HCT116 (cell line): ENCODE data around the gene XPNPEP1. TPM values are rescaled to one million over a fixed set of nuclear protein-coding genes. Genes with fewer than 3 reads are reported as not detected.

Experiments
- ATAC-seq: fragments of 200-7000 bp; cut with Tn5 transposase; 2 replicates; pipeline ENCODE4 v1.9.1; 2020; ENCODE audit warnings: mild to moderate bottlenecking, moderate library complexity
- BruUV-seq: library from RNA; stranded (reverse); fragments of 400-500 nt; replicated peaks from 2 replicates; lab custom pipeline; 2021; lab: Mats Ljungman, UMichigan
- CTCF ChIA-PET: fragments of 300-600 bp; sonication (Branson Sonifier 250); formaldehyde crosslinking; loops from one replicate; lab custom pipeline; 2021; ENCODE audit warnings: antibody characterized with exemption; lab: Charles Lee
- POLR2A ChIA-PET: fragments of 300-600, 350-600 bp; sonication (Branson Sonifier 250); formaldehyde crosslinking; loops from one replicate; lab custom pipeline; 2021; ENCODE audit warnings: antibody characterized with exemption; lab: Charles Lee
- RAD21 ChIA-PET, 2 experiments: fragments of 300-600 bp; sonication (Branson Sonifier 250); formaldehyde crosslinking; loops; one replicate each; lab custom pipeline; 2023; ENCODE audit warnings: low total read pairs in 2 of 2; ENCODE audit not compliant: uncharacterized antibody in 2 of 2, unreplicated experiment in 2 of 2, low non-redundant PET in 1 of 2; lab: Charles Lee
- DNase-seq: peaks from one replicate; pipeline ENCODE4 v3.0.0-alpha.2; 2010; ENCODE audit warnings: low read depth, low spot score
- H2AFZ ChIP-seq: fragments of 200-600 bp; shearing (Covaris generic), sonication (generic); 2 replicates; pipeline ENCODE4 v1.6.1; 2017; ENCODE audit warnings: low read depth, mixed run types, mixed read lengths, antibody characterized with exemption, low read length; ENCODE audit not compliant: poor library complexity, severe bottlenecking
- H3K27ac ChIP-seq: 2 replicates; pipeline ENCODE4 v1.5.1; 2012; ENCODE audit warnings: low read depth, low read length
- H3K27me3 ChIP-seq: fragments of 200-600 bp; sonication (generic); 2 replicates; pipeline ENCODE4 v1.6.1; 2016; ENCODE audit warnings: mixed run types, low read length, mixed read lengths; ENCODE audit not compliant: insufficient read depth
- H3K36me3 ChIP-seq, 2 experiments: fragments of 200-500 bp in 1 of 2; fragments of 200-600 bp in 1 of 2; sonication (Bioruptor generic) in 1 of 2; sonication (generic) in 1 of 2; 2 replicates each; pipeline versions ENCODE4 v1.5.1 to v1.6.1; 2014 to 2016; ENCODE audit warnings: low read length in 2 of 2, inconsistent platforms in 1 of 2, mixed read lengths in 1 of 2, mixed run types in 1 of 2; ENCODE audit not compliant: insufficient read depth in 2 of 2, control insufficient read depth in 1 of 2
- H3K4me1 ChIP-seq, 2 experiments: fragments of 200-600 bp in 1 of 2; sonication (generic) in 1 of 2; 2 replicates each; pipeline versions ENCODE4 v1.5.1 to v1.6.1; 2012 to 2017; ENCODE audit warnings: low read length in 2 of 2, inconsistent platforms in 1 of 2, mild to moderate bottlenecking in 1 of 2, mixed read lengths in 1 of 2, mixed run types in 1 of 2, moderate library complexity in 1 of 2; ENCODE audit not compliant: insufficient read depth in 2 of 2, control insufficient read depth in 1 of 2
- H3K4me2 ChIP-seq: fragments of 200-600 bp; sonication (generic); 2 replicates; pipeline ENCODE4 v1.6.1; 2017; ENCODE audit warnings: mixed run types, low read length, mixed read lengths
- H3K4me3 ChIP-seq, 2 experiments: fragments of 200-600 bp in 1 of 2; sonication (generic) in 1 of 2; replicated peaks in 1 of 2; 2 replicates each; pipeline ENCODE4 v1.5.1; 2011 to 2016; ENCODE audit warnings: low read length in 2 of 2, control low read depth in 1 of 2, low read depth in 1 of 2, mild to moderate bottlenecking in 1 of 2, mixed read lengths in 1 of 2, mixed run types in 1 of 2
- H3K79me2 ChIP-seq: fragments of 200-600 bp; sonication (generic); 2 replicates; pipeline ENCODE4 v1.6.1; 2017; ENCODE audit warnings: mild to moderate bottlenecking, mixed run types, low read length, moderate library complexity, mixed read lengths; ENCODE audit not compliant: insufficient read depth
- H3K9ac ChIP-seq: fragments of 200-600 bp; sonication (generic); 2 replicates; pipeline ENCODE4 v1.6.1; 2016; ENCODE audit warnings: low read length, mixed read lengths
- H3K9me2 ChIP-seq: fragments of 200-600 bp; sonication (generic), shearing (Covaris generic); 2 replicates; pipeline ENCODE4 v1.6.1; 2017; ENCODE audit warnings: mixed run types, mild to moderate bottlenecking, moderate library complexity; ENCODE audit not compliant: insufficient read depth
- H3K9me3 ChIP-seq, 2 experiments: fragments of 200-500 bp in 1 of 2; fragments of 200-600 bp in 1 of 2; sonication (Bioruptor generic) in 1 of 2; sonication (generic) in 1 of 2; 2 replicates each; pipeline ENCODE4 v1.6.1; 2014 to 2017; ENCODE audit warnings: low read length in 2 of 2, mixed read lengths in 2 of 2, inconsistent platforms in 1 of 2, low read depth in 1 of 2, mild to moderate bottlenecking in 1 of 2, mixed run types in 1 of 2, moderate library complexity in 1 of 2; ENCODE audit not compliant: control insufficient read depth in 1 of 2, insufficient read depth in 1 of 2
- H4K20me1 ChIP-seq: fragments of 200-600 bp; sonication (generic), shearing (Covaris generic); 2 replicates; pipeline ENCODE4 v1.6.1; 2017; ENCODE audit warnings: mixed run types, mild to moderate bottlenecking, moderate library complexity; ENCODE audit not compliant: insufficient read depth
- ATF3 ChIP-seq: IDR thresholded peaks from 2 replicates; pipeline ENCODE4 v1.6.1; 2012
- CEBPB ChIP-seq: IDR thresholded peaks from 2 replicates; pipeline ENCODE4 v1.6.1; 2012; ENCODE audit warnings: low read depth
- EGR1 ChIP-seq: IDR thresholded peaks from 2 replicates; pipeline ENCODE4 v1.6.1; 2012; ENCODE audit warnings: low read depth
- EZH2 ChIP-seq: fragments of 200-600 bp; sonication (generic); IDR thresholded peaks from 2 replicates; pipeline ENCODE4 v1.6.1; 2017; ENCODE audit warnings: antibody characterized with exemption, mixed run types
- FOSL1 ChIP-seq: IDR thresholded peaks from 2 replicates; pipeline ENCODE4 v1.6.1; 2012; ENCODE audit warnings: low read depth
- JUND ChIP-seq: IDR thresholded peaks from 2 replicates; pipeline ENCODE4 v1.6.1; 2012
- MAX ChIP-seq: IDR thresholded peaks from 2 replicates; pipeline ENCODE4 v1.6.1; 2012
- POLR2AphosphoS5 ChIP-seq: IDR thresholded peaks from 2 replicates; pipeline ENCODE4 v1.6.1; 2011; ENCODE audit warnings: mild to moderate bottlenecking, low read depth, low read length, moderate library complexity
- RAD21 ChIP-seq: IDR thresholded peaks from 2 replicates; pipeline ENCODE4 v1.6.1; 2012; ENCODE audit warnings: low read depth, mild to moderate bottlenecking
- REST ChIP-seq: IDR thresholded peaks from 2 replicates; pipeline ENCODE4 v1.6.1; 2012; ENCODE audit warnings: low read depth
- SIN3A ChIP-seq: IDR thresholded peaks from 2 replicates; pipeline ENCODE4 v1.6.1; 2012; ENCODE audit warnings: low read depth
- SP1 ChIP-seq: IDR thresholded peaks from 2 replicates; pipeline ENCODE4 v1.6.1; 2012; ENCODE audit warnings: low read depth
- SRF ChIP-seq: IDR thresholded peaks from 2 replicates; pipeline ENCODE4 v1.6.1; 2012; ENCODE audit warnings: low read depth
- ZBTB33 ChIP-seq: IDR thresholded peaks from 2 replicates; pipeline ENCODE4 v1.6.1; 2011; ENCODE audit warnings: mild to moderate bottlenecking, low read length, moderate library complexity; ENCODE audit not compliant: insufficient replicate concordance; ENCODE audit errors: extremely low read depth
- ZFX ChIP-seq: fragments of 450-650 bp; IDR thresholded peaks from 2 replicates; pipeline ENCODE4 v1.6.1; 2017
- intact Hi-C: fragments of 100-400 bp; cut with micrococcal nuclease; formaldehyde crosslinking; loops from 2 replicates; pipeline ENCODE4 v1.10.0; 2022
- total RNA-seq: library from RNA; stranded (reverse); gene quantifications from one replicate; pipeline ENCODE4 v1.2.1, GENCODE V29; 2021; ENCODE audit not compliant: unreplicated experiment
- TF ChIP-seq, protein P1 (sequence below), 3 experiments: fragments of 200-600 bp in 1 of 3; sonication (generic) in 1 of 3; IDR thresholded peaks in 2 of 3; conservative IDR thresholded peaks in 1 of 3; 2 replicates each; pipeline ENCODE4 v1.5.1; 2012 to 2017; ENCODE audit warnings: low read depth in 2 of 3, low read length in 2 of 3, antibody characterized with exemption in 1 of 3, borderline replicate concordance in 1 of 3, control low read depth in 1 of 3, mild to moderate bottlenecking in 1 of 3, mixed read lengths in 1 of 3, mixed run types in 1 of 3, moderate library complexity in 1 of 3; ENCODE audit not compliant: insufficient read depth in 1 of 3

Gene XPNPEP1
- total RNA-seq, 1 experiment from 2014 or later = 87.3 TPM

DNA sequence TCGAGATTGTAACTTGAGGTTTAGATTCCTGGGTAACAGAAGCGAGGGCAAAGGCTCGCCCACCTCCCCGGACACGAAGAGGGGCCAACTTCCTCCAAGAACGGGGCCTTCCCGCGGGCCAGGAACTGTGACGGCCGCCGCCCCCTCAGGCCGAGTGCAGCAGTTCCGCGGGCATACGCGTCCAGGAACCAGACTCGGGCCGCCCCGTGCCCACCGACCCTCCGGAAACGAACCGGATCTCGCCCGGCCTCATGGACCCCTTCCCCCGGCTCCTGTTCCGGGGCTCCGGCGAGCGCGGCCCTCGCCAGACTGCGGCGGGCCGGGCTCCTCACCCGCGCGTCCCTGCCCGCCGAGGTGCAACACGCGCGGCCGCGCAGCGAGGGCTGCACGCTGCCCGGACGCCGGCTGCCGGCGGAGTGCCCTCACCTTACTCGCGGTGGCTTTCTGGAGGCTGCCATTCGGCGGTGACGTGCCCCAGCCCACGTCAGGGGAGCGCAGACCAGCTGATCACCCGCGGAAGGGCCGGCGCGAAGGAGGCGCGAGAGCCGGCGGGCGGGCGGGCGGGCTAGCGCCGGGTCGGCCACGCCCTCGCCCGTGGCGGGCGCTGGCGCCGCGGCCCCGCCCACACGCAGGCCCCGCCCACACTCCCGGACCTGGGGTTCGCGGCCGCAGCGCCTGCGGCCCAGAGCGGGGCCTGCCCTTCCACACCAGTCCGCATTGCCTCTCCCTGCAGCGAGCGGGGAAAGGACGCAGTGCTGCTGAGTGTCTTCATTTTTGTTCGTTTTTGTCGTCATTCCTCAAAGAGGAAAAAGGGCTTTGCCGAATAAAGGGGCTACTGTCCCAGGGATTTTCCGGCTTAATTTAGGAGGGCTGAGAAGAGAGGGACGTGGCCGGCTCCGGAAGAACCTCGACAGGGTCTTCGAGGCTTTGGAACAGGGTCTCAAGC, at the start of gene XPNPEP1 (continued):
- no peak for TF ChIP-seq EZH2
- no peak for TF ChIP-seq RAD21
- peak; percentile 14 for TF ChIP-seq EGR1
- peak; percentile 48 for TF ChIP-seq ZBTB33

DNA sequence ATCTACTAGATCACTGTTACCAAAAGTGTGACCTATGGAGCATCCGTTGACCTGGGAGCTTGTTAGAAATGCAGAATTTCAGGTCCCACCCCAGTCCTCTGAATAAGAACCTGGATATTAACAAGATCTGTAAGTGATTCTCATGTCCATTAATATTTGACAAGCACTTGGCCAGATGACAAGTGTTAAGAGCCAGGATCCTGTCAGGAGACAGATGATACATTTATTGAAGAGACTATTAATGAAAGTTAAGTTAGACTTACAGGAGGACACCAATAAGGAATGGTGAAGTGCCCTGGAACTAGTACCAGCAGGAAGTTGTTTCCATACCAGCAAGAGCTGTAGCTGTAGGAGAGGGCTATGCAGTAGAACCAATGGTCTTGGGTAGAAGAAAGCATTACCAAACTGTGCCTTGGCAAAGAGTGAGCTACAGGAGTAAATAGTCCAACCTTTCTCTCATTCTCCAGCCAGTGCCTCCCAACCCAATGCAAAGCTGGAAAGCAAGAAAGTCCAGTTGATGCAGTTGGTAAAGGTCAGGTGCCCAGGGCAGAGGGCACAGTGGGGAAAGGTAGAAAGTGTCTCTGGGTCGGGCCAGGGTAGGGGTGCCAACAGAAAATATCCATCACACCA, 49.2 kb upstream of the XPNPEP1 start:
- H3K9me3 ChIP-seq = no peaks in the 10 kb centered on the region
- H3K79me2 ChIP-seq = no peaks in the 10 kb centered on the region
- no peaks in the 10 kb centered on the region for H3K4me1 ChIP-seq
- H3K9me2 ChIP-seq = no peaks in the 10 kb centered on the region
- intact Hi-C loops = no loop called here
- H3K36me3 ChIP-seq = no peaks in the 10 kb centered on the region
- no peaks in the 10 kb centered on the region for H4K20me1 ChIP-seq
- no peak for ATAC-seq
- ChIA-PET CTCF (interaction anchor here (0.9 kb wide), 2 partner anchors 8 to 299 kb away, joined by 3 read pairs; no protein-coding TSS in a partner anchor), POLR2A (no interaction called here), RAD21 (no interaction called here)
- no peak for DNase-seq
- no TSS peak for BruUV-seq
- no peak overlapping the region for H2AFZ ChIP-seq
- H3K9ac ChIP-seq = no peak overlapping the region
- no peak overlapping the region for H3K4me3 ChIP-seq
- H3K4me2 ChIP-seq = no peak overlapping the region
- H3K27ac ChIP-seq = no peak overlapping the region
- H3K27me3 ChIP-seq = no peaks in the 10 kb centered on the region
- TF ChIP-seq SP1 = no peak
- TF ChIP-seq, protein P1, sequence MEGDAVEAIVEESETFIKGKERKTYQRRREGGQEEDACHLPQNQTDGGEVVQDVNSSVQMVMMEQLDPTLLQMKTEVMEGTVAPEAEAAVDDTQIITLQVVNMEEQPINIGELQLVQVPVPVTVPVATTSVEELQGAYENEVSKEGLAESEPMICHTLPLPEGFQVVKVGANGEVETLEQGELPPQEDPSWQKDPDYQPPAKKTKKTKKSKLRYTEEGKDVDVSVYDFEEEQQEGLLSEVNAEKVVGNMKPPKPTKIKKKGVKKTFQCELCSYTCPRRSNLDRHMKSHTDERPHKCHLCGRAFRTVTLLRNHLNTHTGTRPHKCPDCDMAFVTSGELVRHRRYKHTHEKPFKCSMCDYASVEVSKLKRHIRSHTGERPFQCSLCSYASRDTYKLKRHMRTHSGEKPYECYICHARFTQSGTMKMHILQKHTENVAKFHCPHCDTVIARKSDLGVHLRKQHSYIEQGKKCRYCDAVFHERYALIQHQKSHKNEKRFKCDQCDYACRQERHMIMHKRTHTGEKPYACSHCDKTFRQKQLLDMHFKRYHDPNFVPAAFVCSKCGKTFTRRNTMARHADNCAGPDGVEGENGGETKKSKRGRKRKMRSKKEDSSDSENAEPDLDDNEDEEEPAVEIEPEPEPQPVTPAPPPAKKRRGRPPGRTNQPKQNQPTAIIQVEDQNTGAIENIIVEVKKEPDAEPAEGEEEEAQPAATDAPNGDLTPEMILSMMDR (IDR thresholded peaks at IDR 0.05 in 2 of 3, conservative IDR thresholded peaks at IDR 0.05 in 1 of 3; ENCODE audit: borderline replicate concordance in 1 of 3, insufficient read depth in 1 of 3, low read depth in 2 of 3, low read length in 2 of 3) = no peak
- no peak for TF ChIP-seq JUND
- TF ChIP-seq FOSL1 = no peak
- no peak for TF ChIP-seq POLR2AphosphoS5
- TF ChIP-seq REST = no peak
- TF ChIP-seq MAX = no peak
- no peak for TF ChIP-seq ATF3
- no peak for TF ChIP-seq CEBPB
- no peak for TF ChIP-seq SRF
- TF ChIP-seq RAD21 = no peak
- no peak for TF ChIP-seq ZFX
- TF ChIP-seq EGR1 = no peak
- no peak for TF ChIP-seq SIN3A
